Neural crest cell (in vitro differentiated cells): Measurements from ENCODE around the gene GPC6. TPM values are rescaled to one million over a fixed set of nuclear protein-coding genes. Genes with fewer than 3 reads are reported as not detected.

Source experiments
- DNase-seq: peaks from one replicate; pipeline ENCODE4 v3.0.0; 2021; ENCODE audit warnings: low read depth, mixed read lengths, low spot score
- H3K27ac Mint-ChIP-seq: one replicate; pipeline ENCODE4 v1.8.0; 2021; ENCODE audit warnings: mild to moderate bottlenecking, mixed read lengths; ENCODE audit not compliant: unreplicated experiment
- H3K27me3 Mint-ChIP-seq: 2 replicates; pipeline ENCODE4 v1.8.0; 2021; ENCODE audit warnings: low read depth, mild to moderate bottlenecking, mixed read lengths
- H3K36me3 Mint-ChIP-seq: 2 replicates; pipeline ENCODE4 v1.8.0; 2021; ENCODE audit warnings: low read depth, mild to moderate bottlenecking, mixed read lengths
- H3K4me1 Mint-ChIP-seq: 2 replicates; pipeline ENCODE4 v1.8.0; 2021; ENCODE audit warnings: mixed read lengths
- H3K4me3 Mint-ChIP-seq: one replicate; pipeline ENCODE4 v1.8.0; 2021; ENCODE audit warnings: mild to moderate bottlenecking, mixed read lengths
- H3K9me3 Mint-ChIP-seq: 2 replicates; pipeline ENCODE4 v1.8.0; 2021; ENCODE audit warnings: mixed read lengths
- total RNA-seq: library from RNA; stranded (reverse); gene quantifications from 2 replicates; pipeline ENCODE4 v1.2.1, GENCODE V29; 2021
- TF ChIP-seq, protein P1 (sequence below): fragments of 200-600 bp; sonication (generic); conservative IDR thresholded peaks from 2 replicates; pipeline ENCODE4 v1.5.0; 2021; ENCODE audit warnings: antibody characterized with exemption, mild to moderate bottlenecking

Gene GPC6
- total RNA-seq, 1 donor from 2014 or later = 13.4 TPM

DNA sequence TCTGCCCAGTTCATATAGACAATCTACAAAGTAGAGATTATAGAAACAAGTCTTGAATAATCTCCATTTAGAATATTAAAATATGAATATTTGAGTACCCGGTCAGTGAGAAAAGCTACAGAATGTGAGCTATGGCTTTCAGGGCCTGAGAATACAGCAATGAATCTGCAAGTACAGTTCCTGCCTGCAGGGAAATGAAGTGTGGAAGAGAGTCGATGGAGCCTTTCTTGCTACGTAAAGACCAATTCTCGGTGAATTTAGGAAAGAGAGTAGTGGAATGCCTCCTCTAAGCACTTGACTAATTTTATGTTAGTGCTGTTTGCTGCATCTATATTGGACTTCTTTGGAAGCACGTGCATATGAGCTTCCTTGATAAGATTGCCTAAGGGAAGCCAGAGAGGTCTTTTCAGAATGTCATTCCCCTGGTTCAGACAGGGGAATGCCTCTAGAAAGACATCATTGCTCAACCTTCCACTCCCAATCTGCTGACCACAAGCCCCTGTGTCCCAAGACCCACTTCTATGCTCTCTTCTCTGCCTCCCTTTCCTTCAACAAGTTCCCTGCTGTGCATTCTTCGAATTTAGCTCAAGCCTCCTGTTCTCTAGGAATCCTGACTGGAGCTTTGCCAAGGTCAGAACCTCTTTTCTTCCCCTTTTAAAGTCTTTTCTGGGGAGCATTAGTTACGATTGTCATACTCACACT, 41.9 kb downstream of the GPC6 start:
- Mint-ChIP-seq H3K36me3 (no peaks in the 10 kb centered on the region), H3K4me1 (peaks cover 10% of the 10 kb centered on the region), H3K27me3 (no peaks in the 10 kb centered on the region), H3K27ac (no peak overlapping the region), H3K9me3 (no peaks in the 10 kb centered on the region), H3K4me3 (no peak overlapping the region)
- TF ChIP-seq, protein P1, sequence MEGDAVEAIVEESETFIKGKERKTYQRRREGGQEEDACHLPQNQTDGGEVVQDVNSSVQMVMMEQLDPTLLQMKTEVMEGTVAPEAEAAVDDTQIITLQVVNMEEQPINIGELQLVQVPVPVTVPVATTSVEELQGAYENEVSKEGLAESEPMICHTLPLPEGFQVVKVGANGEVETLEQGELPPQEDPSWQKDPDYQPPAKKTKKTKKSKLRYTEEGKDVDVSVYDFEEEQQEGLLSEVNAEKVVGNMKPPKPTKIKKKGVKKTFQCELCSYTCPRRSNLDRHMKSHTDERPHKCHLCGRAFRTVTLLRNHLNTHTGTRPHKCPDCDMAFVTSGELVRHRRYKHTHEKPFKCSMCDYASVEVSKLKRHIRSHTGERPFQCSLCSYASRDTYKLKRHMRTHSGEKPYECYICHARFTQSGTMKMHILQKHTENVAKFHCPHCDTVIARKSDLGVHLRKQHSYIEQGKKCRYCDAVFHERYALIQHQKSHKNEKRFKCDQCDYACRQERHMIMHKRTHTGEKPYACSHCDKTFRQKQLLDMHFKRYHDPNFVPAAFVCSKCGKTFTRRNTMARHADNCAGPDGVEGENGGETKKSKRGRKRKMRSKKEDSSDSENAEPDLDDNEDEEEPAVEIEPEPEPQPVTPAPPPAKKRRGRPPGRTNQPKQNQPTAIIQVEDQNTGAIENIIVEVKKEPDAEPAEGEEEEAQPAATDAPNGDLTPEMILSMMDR = no peak
- no peak for DNase-seq

DNA sequence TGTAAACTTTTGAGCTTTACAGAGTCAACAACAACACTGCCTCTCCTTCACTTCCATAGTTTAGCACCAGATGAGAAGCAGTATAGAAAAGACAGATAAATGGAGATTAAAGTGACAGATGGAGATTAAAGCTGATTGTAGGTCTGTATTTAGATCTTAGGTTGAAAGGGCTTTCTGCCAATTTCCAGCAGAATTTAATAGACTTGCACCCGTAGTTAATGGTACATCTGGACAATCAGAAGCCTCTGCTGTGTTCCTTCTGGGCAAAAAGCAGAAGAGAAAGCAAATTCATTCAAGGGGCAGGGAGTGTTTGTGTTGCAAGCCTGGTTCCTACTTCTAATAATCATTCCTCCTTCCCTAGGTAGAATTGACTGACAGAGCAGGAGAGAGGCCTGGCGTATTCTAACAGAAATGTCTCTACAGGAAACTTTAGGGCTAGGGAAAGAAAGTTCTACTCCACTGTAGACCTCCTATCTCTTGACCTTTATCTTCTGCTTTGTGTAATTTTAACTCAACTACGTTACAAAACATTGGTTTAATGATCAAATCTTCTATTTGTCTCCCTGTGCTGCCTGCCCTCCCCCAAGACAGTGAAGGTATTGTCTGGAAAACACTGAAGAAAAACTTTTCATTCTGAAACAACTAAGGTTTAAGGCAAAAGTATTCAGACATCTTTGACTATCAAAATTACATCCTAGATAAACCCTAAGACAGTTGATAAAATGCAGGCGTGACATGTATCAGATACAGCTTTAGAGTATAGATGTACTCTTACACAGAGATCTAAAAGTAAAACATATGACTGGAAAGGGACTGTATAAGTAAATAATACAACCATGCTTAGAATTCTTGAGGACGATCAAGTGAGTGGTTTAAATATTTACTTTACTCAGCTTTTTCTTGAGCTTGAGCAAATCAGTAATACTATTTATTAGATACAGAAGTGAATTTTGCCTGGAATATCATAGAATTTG, 44.4 kb downstream of the GPC6 start:
- no peaks in the 10 kb centered on the region for H3K36me3 Mint-ChIP-seq
- no peaks in the 10 kb centered on the region for H3K27me3 Mint-ChIP-seq
- peaks cover 10% of the 10 kb centered on the region for H3K4me1 Mint-ChIP-seq
- H3K4me3 Mint-ChIP-seq = no peak overlapping the region
- H3K9me3 Mint-ChIP-seq = no peaks in the 10 kb centered on the region
- TF ChIP-seq, protein P1 = no peak
- DNase-seq = no peak
- H3K27ac Mint-ChIP-seq = no peak overlapping the region

DNA sequence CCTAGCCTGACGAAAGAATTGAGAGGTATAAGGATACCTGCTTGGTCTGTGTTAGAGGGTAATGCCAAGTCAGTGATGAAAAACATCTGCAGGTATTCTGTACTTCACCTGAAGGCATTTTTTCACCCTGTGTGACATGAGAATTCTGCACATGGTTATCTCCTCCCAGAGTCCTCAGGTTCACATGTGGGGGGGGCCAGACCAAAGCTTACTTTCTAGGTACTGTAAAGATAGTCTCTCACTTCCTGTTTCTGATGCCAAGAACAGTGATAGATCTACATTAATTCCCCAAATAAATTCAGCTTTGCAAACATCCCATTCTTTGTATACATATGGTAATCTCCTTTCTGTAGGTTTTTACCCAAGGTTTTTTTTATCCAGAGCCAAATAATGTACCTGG, 53.4 kb downstream of the GPC6 start:
- Mint-ChIP-seq H3K27ac (no peak overlapping the region), H3K4me1 (no peaks in the 10 kb centered on the region), H3K9me3 (no peaks in the 10 kb centered on the region), H3K27me3 (no peaks in the 10 kb centered on the region), H3K36me3 (no peaks in the 10 kb centered on the region), H3K4me3 (no peak overlapping the region)
- TF ChIP-seq, protein P1 = no peak
- no peak for DNase-seq

DNA sequence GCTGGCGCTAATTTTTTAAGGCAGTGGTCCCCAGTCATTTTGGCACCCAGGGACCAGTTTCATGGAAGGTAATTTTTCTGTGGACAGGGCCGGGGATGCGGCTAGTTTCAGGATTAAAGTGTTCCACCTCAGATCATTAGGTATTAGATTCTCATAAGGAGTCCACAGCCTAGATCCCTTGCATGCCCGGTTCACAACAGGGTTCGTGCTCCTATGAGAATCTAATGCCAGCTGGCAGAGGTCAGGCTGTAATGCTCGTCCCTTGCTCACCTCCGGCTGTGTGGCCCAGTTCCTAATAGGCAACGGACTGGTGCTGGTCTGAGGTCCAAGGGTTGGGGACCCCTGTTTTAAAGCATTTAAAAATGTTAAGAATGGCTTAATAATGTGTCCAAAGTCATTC, 54.1 kb downstream of the GPC6 start:
- TF ChIP-seq, protein P1 = no peak
- H3K4me1 Mint-ChIP-seq = no peaks in the 10 kb centered on the region
- DNase-seq = no peak
- H3K4me3 Mint-ChIP-seq = no peak overlapping the region
- H3K9me3 Mint-ChIP-seq = no peaks in the 10 kb centered on the region
- H3K27ac Mint-ChIP-seq = peak overlapping the region; percentile 19
- no peaks in the 10 kb centered on the region for H3K27me3 Mint-ChIP-seq
- H3K36me3 Mint-ChIP-seq = no peaks in the 10 kb centered on the region

DNA sequence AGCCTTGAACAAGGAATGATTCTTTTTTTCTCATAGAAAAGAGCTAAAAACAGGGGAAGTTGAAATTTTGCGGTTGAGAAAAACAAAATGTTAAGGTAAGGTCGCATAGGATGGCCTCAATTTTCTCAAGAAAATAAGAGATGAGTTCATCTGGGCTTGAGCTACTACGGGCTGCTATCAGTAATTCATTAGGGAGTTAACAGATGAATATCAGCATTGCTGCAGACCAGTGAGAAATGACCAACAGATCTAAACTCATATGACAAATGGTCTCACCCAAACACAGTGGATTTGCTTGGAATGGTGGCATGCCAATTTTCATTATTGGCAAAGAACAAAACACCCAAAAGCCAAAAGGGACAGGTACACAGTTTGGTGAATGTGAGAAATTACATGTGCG, 56.6 kb downstream of the GPC6 start:
- no peak overlapping the region for H3K27ac Mint-ChIP-seq
- TF ChIP-seq, protein P1 = no peak
- H3K4me3 Mint-ChIP-seq = no peak overlapping the region

More for the DNA sequence above, 56.6 kb downstream of the GPC6 start:
- H3K27me3 Mint-ChIP-seq = no peaks in the 10 kb centered on the region
- DNase-seq = no peak
- no peaks in the 10 kb centered on the region for H3K36me3 Mint-ChIP-seq
- H3K4me1 Mint-ChIP-seq = no peaks in the 10 kb centered on the region
- no peaks in the 10 kb centered on the region for H3K9me3 Mint-ChIP-seq
